OCI-LY1 (cell line): ENCODE measurements around the gene PDE6G.

Experiments
- H2AFZ ChIP-seq: fragments of 200-600 bp; sonication (generic), shearing (Covaris generic); 2 replicates; pipeline ENCODE4 v1.6.0; 2014; ENCODE audit warnings: antibody characterized with exemption, mild to moderate bottlenecking, low read length
- H3F3A ChIP-seq: fragments of 200-600 bp; sonication (generic), shearing (Covaris generic); 2 replicates; pipeline ENCODE4 v1.6.0; 2014; ENCODE audit warnings: mild to moderate bottlenecking, antibody characterized with exemption, low read length, moderate library complexity; ENCODE audit not compliant: insufficient read depth
- H3K27ac ChIP-seq: fragments of 200-600 bp; sonication (generic); 2 replicates; pipeline ENCODE4 v1.5.1; 2014; ENCODE audit warnings: low read length, mixed run types, mild to moderate bottlenecking, low read depth; ENCODE audit not compliant: poor library complexity, severe bottlenecking
- H3K27me3 ChIP-seq: fragments of 200-600 bp; sonication (generic); 2 replicates; pipeline ENCODE4 v1.6.0; 2014; ENCODE audit warnings: antibody characterized with exemption, mild to moderate bottlenecking, low read length, moderate library complexity; ENCODE audit not compliant: insufficient read depth
- H3K36me3 ChIP-seq: fragments of 200-600 bp; sonication (generic); 2 replicates; pipeline ENCODE4 v1.6.1; 2014; ENCODE audit warnings: mild to moderate bottlenecking, antibody characterized with exemption, low read length, moderate library complexity, mixed read lengths; ENCODE audit not compliant: insufficient read depth
- H3K4me1 ChIP-seq: fragments of 200-600 bp; sonication (generic); 2 replicates; pipeline ENCODE4 v1.5.1; 2014; ENCODE audit warnings: mild to moderate bottlenecking, low read length, moderate library complexity; ENCODE audit not compliant: insufficient read depth, severe bottlenecking
- H3K4me2 ChIP-seq: fragments of 200-600 bp; sonication (generic), shearing (Covaris generic); 2 replicates; pipeline ENCODE4 v1.6.1; 2014; ENCODE audit warnings: low read length
- H3K4me3 ChIP-seq: fragments of 200-600 bp; sonication (generic); 2 replicates; pipeline ENCODE4 v1.5.1; 2014; ENCODE audit warnings: low read length, low read depth, mild to moderate bottlenecking, mixed read lengths; ENCODE audit not compliant: poor library complexity, severe bottlenecking
- H3K79me2 ChIP-seq: fragments of 200-600 bp; shearing (Covaris generic); 2 replicates; pipeline ENCODE4 v1.6.1; 2016; ENCODE audit warnings: mixed run types, low read length, mixed read lengths; ENCODE audit not compliant: insufficient read depth
- H3K9ac ChIP-seq: fragments of 200-600 bp; sonication (generic), shearing (Covaris generic); 2 replicates; pipeline ENCODE4 v1.6.1; 2014; ENCODE audit warnings: mild to moderate bottlenecking, low read length, mixed read lengths
- H3K9me2 ChIP-seq: fragments of 200-600 bp; sonication (generic), shearing (Covaris generic); 2 replicates; pipeline ENCODE4 v1.6.1; 2014; ENCODE audit warnings: low read depth, mild to moderate bottlenecking, low read length, mixed read lengths
- H3K9me3 ChIP-seq: fragments of 200-600 bp; shearing (Covaris generic); 2 replicates; pipeline ENCODE4 v1.6.1; 2014; ENCODE audit warnings: low read length, mixed read lengths
- H4K20me1 ChIP-seq: fragments of 200-600 bp; sonication (generic), shearing (Covaris generic); 2 replicates; pipeline ENCODE4 v1.6.0; 2016; ENCODE audit warnings: mild to moderate bottlenecking, low read length; ENCODE audit not compliant: insufficient read depth
- EZH2 ChIP-seq: fragments of 200-600 bp; sonication (generic), shearing (Covaris generic); IDR thresholded peaks from 2 replicates; pipeline ENCODE4 v1.8.0; 2017; ENCODE audit warnings: borderline replicate concordance, mixed run types, mild to moderate bottlenecking, antibody characterized with exemption, low read length, moderate library complexity, mixed read lengths
- TF ChIP-seq, protein P1 (sequence below): fragments of 200-600 bp; sonication (generic), shearing (Covaris generic); IDR thresholded peaks from 2 replicates; pipeline ENCODE4 v1.5.1; 2017; ENCODE audit warnings: mild to moderate bottlenecking, antibody characterized with exemption, low read length, moderate library complexity, mixed read lengths

Gene PDE6G

GRCh38 chr17:81702934-81703746 lies 46.8 kb upstream of the PDE6G start, which contains the start of gene MRPL12:
Gene MRPL12 (plus strand): TSS chr17:81703367. CDS start chr17:81703502, 135 bp downstream.
- Histone ChIP-seq H4K20me1 (no peaks in the 10 kb centered on the region), H3K4me3 (peak within 1 kb of the TSS; percentile 95), H3K27ac (peak within 1 kb of the TSS; percentile 54), H3K4me1 (peaks cover 30% of the 10 kb centered on the region), H3K27me3 (no peaks in the 10 kb centered on the region), H3K9me3 (no peaks in the 10 kb centered on the region), H3K79me2 (peaks cover 31% of the 10 kb centered on the region), H3K9me2 (no peaks in the 10 kb centered on the region), H3K9ac (peak within 1 kb of the TSS; percentile 99), H3K4me2 (peak within 1 kb of the TSS; percentile 96), H3F3A (no peaks in the 10 kb centered on the region), H2AFZ (no peak within 1 kb of the TSS), H3K36me3 (peaks cover 82% of the 10 kb centered on the region)
- no peak for TF ChIP-seq EZH2
- TF ChIP-seq, protein P1, sequence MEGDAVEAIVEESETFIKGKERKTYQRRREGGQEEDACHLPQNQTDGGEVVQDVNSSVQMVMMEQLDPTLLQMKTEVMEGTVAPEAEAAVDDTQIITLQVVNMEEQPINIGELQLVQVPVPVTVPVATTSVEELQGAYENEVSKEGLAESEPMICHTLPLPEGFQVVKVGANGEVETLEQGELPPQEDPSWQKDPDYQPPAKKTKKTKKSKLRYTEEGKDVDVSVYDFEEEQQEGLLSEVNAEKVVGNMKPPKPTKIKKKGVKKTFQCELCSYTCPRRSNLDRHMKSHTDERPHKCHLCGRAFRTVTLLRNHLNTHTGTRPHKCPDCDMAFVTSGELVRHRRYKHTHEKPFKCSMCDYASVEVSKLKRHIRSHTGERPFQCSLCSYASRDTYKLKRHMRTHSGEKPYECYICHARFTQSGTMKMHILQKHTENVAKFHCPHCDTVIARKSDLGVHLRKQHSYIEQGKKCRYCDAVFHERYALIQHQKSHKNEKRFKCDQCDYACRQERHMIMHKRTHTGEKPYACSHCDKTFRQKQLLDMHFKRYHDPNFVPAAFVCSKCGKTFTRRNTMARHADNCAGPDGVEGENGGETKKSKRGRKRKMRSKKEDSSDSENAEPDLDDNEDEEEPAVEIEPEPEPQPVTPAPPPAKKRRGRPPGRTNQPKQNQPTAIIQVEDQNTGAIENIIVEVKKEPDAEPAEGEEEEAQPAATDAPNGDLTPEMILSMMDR, result no peak

GRCh38 chr17:81701288-81702071 lies 45.1 kb upstream of the PDE6G start:
- H3K9me2 ChIP-seq, result no peaks in the 10 kb centered on the region
- no peak overlapping the region for H2AFZ ChIP-seq
- H3K79me2 ChIP-seq, result peaks cover 31% of the 10 kb centered on the region
- peak overlapping the region; percentile 99 for H3K9ac ChIP-seq
- no peaks in the 10 kb centered on the region for H3K9me3 ChIP-seq
- TF ChIP-seq, protein P1, result peak; percentile 11; the same call in 1 of the 2 replicates
- TF ChIP-seq EZH2, result no peak
- H3K27ac ChIP-seq, result peak overlapping the region; percentile 5
- peak overlapping the region; percentile 84 for H3K4me2 ChIP-seq
- peaks cover 30% of the 10 kb centered on the region for H3K4me1 ChIP-seq
- peak overlapping the region; percentile 95 for H3K4me3 ChIP-seq
- H3K27me3 ChIP-seq, result no peaks in the 10 kb centered on the region
- no peaks in the 10 kb centered on the region for H4K20me1 ChIP-seq
- no peaks in the 10 kb centered on the region for H3F3A ChIP-seq
- H3K36me3 ChIP-seq, result peaks cover 82% of the 10 kb centered on the region

- H3K79me2 ChIP-seq, result peaks cover 31% of the 10 kb centered on the region
- H3K4me3 ChIP-seq, result peak overlapping the region; percentile 95
- H3F3A ChIP-seq, result no peaks in the 10 kb centered on the region
- no peak overlapping the region for H3K27ac ChIP-seq
- H3K9ac ChIP-seq, result peak overlapping the region; percentile 99; the same call in 1 of the 2 replicates
- peaks cover 30% of the 10 kb centered on the region for H3K4me1 ChIP-seq
- no peak overlapping the region for H2AFZ ChIP-seq
- TF ChIP-seq, protein P1, result no peak
- TF ChIP-seq EZH2, result no peak
- H3K9me2 ChIP-seq, result no peaks in the 10 kb centered on the region
- H3K36me3 ChIP-seq, result peaks cover 82% of the 10 kb centered on the region
- H3K9me3 ChIP-seq, result no peaks in the 10 kb centered on the region
- no peaks in the 10 kb centered on the region for H3K27me3 ChIP-seq
- H3K4me2 ChIP-seq, result peak overlapping the region; percentile 84
- H4K20me1 ChIP-seq, result no peaks in the 10 kb centered on the region
These were observed 44.3 kb upstream of the PDE6G start for GRCh38 chr17:81700353-81701287.
